Prostate gland (tissue), 2 donors: ENCODE data around the gene ATP6V1B1. TPM values are rescaled to one million over a fixed set of nuclear protein-coding genes. Genes with fewer than 3 reads are reported as not detected.

Source experiments
- DNase-seq: peaks from one replicate; pipeline ENCODE4 v3.0.0-alpha.2; 2019; ENCODE audit warnings: low spot score
- H3K27ac ChIP-seq, 2 donors: fragments of 200-600 bp; sonication (generic); 2 replicates each; pipeline ENCODE4 v1.5.1; 2017 to 2019
- H3K27me3 ChIP-seq: fragments of 200-600 bp; sonication (generic); replicated peaks from 2 replicates; pipeline ENCODE4 v1.5.1; 2019; ENCODE audit not compliant: insufficient read depth
- H3K36me3 ChIP-seq, 2 donors: fragments of 200-600 bp; sonication (generic); 1 replicate in 1 of 2; 2 replicates in 1 of 2; pipeline versions ENCODE4 v1.5.1 to v1.8.1; 2017 to 2019
- H3K4me1 ChIP-seq: fragments of 200-600 bp; sonication (generic); replicated peaks from 2 replicates; pipeline ENCODE4 v1.5.1; 2019
- H3K4me3 ChIP-seq, 2 donors: fragments of 200-600 bp; sonication (generic); 2 replicates each; pipeline ENCODE4 v1.5.1; 2017 to 2019
- H3K9me3 ChIP-seq: fragments of 200-600 bp; sonication (generic); 2 replicates; pipeline ENCODE4 v1.5.1; 2017
- POLR2A ChIP-seq: fragments of 450-650 bp; IDR thresholded peaks from one replicate; pipeline ENCODE4 v1.6.1; 2016; ENCODE audit warnings: antibody characterized with exemption, mild to moderate bottlenecking
- POLR2AphosphoS5 ChIP-seq: sonication (generic); formaldehyde crosslinking; IDR thresholded peaks from one replicate; pipeline ENCODE4 v1.6.1; 2017; ENCODE audit warnings: antibody characterized with exemption
- WGBS: methylation state at CpG from one replicate; pipeline ENCODE4 v1.1.5; 2018; 5-methylcytosine and 5-hydroxymethylcytosine counted together
- intact Hi-C: fragments of 100-400 bp; cut with DNase I; formaldehyde crosslinking; loops from one replicate; pipeline ENCODE4 v1.14.2; 2022
- total RNA-seq, 2 donors: library from RNA; depleted of rRNA; stranded (reverse); fragments of >200 nt; gene quantifications; one replicate each; pipeline ENCODE4 v1.1.0, GENCODE V29; 2016
- TF ChIP-seq, protein P1 (sequence below), 4 experiments: fragments of 200-600 bp in 2 of 4; fragments of 450-650 bp in 2 of 4; sonication (generic) in 2 of 4; IDR thresholded peaks; 1 replicate in 3 of 4; 2 replicates in 1 of 4; pipeline ENCODE4 v1.5.1; 2016 to 2019; ENCODE audit warnings: antibody characterized with exemption in 4 of 4, mild to moderate bottlenecking in 2 of 4, moderate library complexity in 2 of 4

ATP6V1B1 gene
- total RNA-seq, 2 donors from 2014 or later, result 1.2 TPM; not detected in 1

DNA sequence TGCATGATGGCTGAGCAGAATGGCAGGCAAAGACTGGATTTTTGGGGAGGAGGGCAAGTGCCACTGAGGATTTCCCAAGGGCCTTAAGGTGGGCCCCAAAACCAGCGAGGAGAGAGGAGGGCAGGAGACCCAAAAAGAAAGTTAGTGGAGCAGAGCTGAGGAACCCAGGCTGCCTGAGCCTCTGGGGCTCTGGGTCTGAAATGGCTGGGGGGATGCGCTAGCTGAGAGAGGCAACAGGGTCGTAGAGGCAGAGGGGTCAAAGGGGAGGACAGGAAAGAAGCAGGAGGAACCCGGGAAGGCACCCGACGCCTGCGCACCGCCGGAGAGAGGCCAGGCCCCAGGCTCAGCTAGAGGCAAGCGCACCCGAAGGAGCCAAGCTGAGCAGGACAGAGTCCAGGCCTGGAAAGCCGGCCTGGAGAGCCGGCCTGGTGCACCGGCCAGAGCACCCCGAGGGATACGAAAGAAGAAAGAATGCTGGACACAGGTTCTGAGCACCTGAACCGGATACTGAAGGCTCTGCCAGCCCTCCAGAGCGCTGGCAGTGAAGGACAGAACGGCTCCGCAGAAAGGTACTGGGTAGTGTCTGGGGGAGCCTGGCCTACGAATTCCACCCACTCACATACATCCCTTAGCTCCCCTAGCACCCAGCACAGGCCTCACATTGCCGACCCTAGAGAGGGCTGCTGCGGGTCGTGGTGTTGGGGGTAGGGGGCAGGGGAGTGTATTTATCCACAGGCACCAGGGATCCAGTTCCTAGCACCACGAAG, 39.5 kb upstream of the ATP6V1B1 start:
- Histone ChIP-seq H3K4me3 (no peak overlapping the region), H3K27me3 (peaks cover 35% of the 10 kb centered on the region), H3K36me3 (no peaks in the 10 kb centered on the region), H3K27ac (no peak overlapping the region), H3K4me1 (no peaks in the 10 kb centered on the region), H3K9me3 (no peaks in the 10 kb centered on the region)
- intact Hi-C loops, result no loop called here
- DNase-seq, result no peak
- TF ChIP-seq POLR2A, result no peak
- TF ChIP-seq, protein P1, sequence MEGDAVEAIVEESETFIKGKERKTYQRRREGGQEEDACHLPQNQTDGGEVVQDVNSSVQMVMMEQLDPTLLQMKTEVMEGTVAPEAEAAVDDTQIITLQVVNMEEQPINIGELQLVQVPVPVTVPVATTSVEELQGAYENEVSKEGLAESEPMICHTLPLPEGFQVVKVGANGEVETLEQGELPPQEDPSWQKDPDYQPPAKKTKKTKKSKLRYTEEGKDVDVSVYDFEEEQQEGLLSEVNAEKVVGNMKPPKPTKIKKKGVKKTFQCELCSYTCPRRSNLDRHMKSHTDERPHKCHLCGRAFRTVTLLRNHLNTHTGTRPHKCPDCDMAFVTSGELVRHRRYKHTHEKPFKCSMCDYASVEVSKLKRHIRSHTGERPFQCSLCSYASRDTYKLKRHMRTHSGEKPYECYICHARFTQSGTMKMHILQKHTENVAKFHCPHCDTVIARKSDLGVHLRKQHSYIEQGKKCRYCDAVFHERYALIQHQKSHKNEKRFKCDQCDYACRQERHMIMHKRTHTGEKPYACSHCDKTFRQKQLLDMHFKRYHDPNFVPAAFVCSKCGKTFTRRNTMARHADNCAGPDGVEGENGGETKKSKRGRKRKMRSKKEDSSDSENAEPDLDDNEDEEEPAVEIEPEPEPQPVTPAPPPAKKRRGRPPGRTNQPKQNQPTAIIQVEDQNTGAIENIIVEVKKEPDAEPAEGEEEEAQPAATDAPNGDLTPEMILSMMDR (IDR thresholded peaks at IDR 0.05), result no peak
- no peak for TF ChIP-seq POLR2AphosphoS5
- WGBS, result 51% methylated on average over 25 of the region's 25 CpGs

DNA sequence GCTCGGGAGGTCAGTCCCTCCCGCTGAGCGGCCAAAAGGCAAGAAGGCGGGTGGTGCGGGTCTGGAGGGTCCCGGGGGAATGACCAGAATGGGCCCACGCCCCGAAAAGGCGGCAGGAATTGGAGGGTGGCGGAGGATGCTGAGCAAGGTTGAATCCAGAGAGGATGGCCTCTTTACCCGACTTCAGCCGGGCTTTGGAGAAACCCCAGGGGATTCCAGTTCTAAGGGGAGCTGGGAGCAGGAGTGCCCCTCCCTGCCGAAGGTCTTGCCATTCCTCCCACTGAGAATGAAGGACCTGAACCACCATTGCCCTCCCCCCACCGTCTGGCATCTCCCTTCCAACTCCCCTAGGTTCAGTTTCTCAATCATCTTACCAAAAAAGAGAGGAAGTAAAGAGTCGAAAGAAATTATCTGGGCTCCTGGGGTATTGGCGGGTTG, 38.9 kb upstream of the ATP6V1B1 start:
- intact Hi-C loops, result no loop called here
- peaks cover 32% of the 10 kb centered on the region for H3K27me3 ChIP-seq
- no peak overlapping the region for H3K27ac ChIP-seq
- no peaks in the 10 kb centered on the region for H3K9me3 ChIP-seq
- no peak overlapping the region for H3K4me3 ChIP-seq
- no peaks in the 10 kb centered on the region for H3K4me1 ChIP-seq
- WGBS, result 27% methylated on average over 16 of the region's 16 CpGs
- TF ChIP-seq, protein P1 (IDR thresholded peaks at IDR 0.05), result no peak
- TF ChIP-seq POLR2AphosphoS5 (no peak), POLR2A (no peak)
- H3K36me3 ChIP-seq, result no peaks in the 10 kb centered on the region
- DNase-seq, result no peak

DNA sequence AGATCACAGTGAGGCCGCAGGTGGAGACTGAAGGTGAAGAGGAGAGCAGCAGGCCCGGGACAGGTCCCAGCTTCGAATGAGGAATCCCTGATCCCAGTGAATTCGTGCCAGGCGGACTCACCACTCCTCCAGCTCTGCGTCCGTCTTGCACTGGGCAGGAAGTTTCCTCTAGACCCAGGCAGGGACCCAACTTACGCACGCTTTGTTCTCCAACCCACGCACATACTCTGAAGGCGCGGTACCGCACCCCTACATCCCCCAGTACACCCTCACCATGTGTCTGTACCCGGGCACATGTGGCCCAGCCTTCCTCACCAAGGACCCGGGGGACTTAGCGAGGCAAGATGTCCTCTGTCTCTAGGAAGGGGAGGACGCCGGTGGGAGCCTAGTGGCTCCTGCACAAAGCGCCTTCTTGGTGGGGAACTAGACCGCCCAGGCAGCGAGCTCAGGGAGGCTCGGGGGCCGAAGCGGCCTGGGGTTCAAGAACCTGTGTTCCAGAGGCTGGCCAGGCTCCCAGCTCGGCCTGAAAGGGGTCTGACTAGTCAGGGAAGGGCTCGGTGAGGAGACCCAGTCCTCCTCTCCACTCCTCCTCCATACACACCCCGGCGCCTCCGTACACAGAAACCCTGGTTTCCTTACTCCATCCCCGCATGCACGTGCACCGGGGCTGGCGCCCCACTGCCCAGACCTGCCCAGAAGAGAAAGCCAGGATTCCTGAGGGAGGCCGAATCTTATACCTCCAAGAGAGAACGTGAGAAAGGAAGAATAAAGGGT, 38.3 kb upstream of the ATP6V1B1 start:
- no peak for DNase-seq
- H3K36me3 ChIP-seq, result no peaks in the 10 kb centered on the region
- intact Hi-C loops, result no loop called here
- 9% methylated on average over 35 of the region's 35 CpGs for WGBS
- no peaks in the 10 kb centered on the region for H3K9me3 ChIP-seq
- peaks cover 28% of the 10 kb centered on the region for H3K27me3 ChIP-seq
- H3K4me3 ChIP-seq, result no peak overlapping the region
- H3K27ac ChIP-seq, result no peak overlapping the region
- H3K4me1 ChIP-seq, result no peaks in the 10 kb centered on the region
- no peak for TF ChIP-seq POLR2A
- no peak for TF ChIP-seq POLR2AphosphoS5
- TF ChIP-seq, protein P1 (IDR thresholded peaks at IDR 0.05), result no peak

DNA sequence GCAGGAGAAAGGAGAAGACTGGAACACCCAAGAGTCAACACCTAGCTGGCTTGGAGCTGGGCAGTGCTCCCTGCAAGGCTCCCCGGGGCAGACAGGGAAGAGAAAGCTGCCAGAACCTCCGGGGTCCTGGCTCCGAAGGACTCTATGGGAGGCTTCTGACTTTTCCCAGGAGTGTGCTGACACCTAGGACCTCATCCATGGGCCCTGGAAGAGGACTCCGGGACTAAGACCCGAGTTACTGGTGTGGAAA, 37.8 kb upstream of the ATP6V1B1 start:
- H3K27me3 ChIP-seq, result peaks cover 28% of the 10 kb centered on the region
- WGBS, result 14% methylated on average over 5 of the region's 5 CpGs
- no peak for DNase-seq
- intact Hi-C loops, result no loop called here
- no peaks in the 10 kb centered on the region for H3K9me3 ChIP-seq
- no peaks in the 10 kb centered on the region for H3K36me3 ChIP-seq
- TF ChIP-seq POLR2AphosphoS5, result no peak
- TF ChIP-seq POLR2A, result no peak
- TF ChIP-seq, protein P1 (IDR thresholded peaks at IDR 0.05), result no peak
- no peak overlapping the region for H3K4me3 ChIP-seq
- H3K27ac ChIP-seq, result no peak overlapping the region
- H3K4me1 ChIP-seq, result no peaks in the 10 kb centered on the region
